Suprapubic skin (tissue), 4 donors: ENCODE measurements around the gene DAP. TPM values are rescaled to one million over a fixed set of nuclear protein-coding genes. Genes with fewer than 3 reads are reported as not detected.
"Not testable (repeated sequence)": the region's sequence is repeated elsewhere in the genome, so short reads cannot be mapped to it uniquely, and the experiment has no call there.

Experiments
- DNase-seq, 2 donors: peaks; one replicate each; pipeline ENCODE4 v3.0.0-alpha.2; 2019; ENCODE audit warnings: low spot score in 2 of 2
- H3K27ac ChIP-seq: fragments of 200-600 bp; sonication (generic); one replicate; pipeline ENCODE4 v1.5.1; 2019
- H3K27me3 ChIP-seq: fragments of 200-600 bp; sonication (generic); one replicate; pipeline ENCODE4 v1.5.1; 2019
- H3K36me3 ChIP-seq: fragments of 200-600 bp; sonication (generic); one replicate; pipeline ENCODE4 v1.5.1; 2019
- H3K4me1 ChIP-seq: fragments of 200-600 bp; sonication (generic); one replicate; pipeline ENCODE4 v1.5.1; 2019
- H3K4me3 ChIP-seq: fragments of 200-600 bp; sonication (generic); one replicate; pipeline ENCODE4 v1.5.1; 2019; ENCODE audit warnings: mild to moderate bottlenecking
- H3K9me3 ChIP-seq: fragments of 200-600 bp; sonication (generic); one replicate; pipeline ENCODE4 v1.5.1; 2019
- EP300 ChIP-seq: sonication (generic); formaldehyde crosslinking; IDR thresholded peaks from one replicate; pipeline ENCODE4 v1.6.1; 2017; ENCODE audit warnings: antibody characterized with exemption
- POLR2A ChIP-seq, 2 donors: fragments of 450-650 bp; IDR thresholded peaks; one replicate each; pipeline ENCODE4 v1.6.1; 2017; ENCODE audit warnings: antibody characterized with exemption in 2 of 2, mild to moderate bottlenecking in 2 of 2, moderate library complexity in 2 of 2
- POLR2AphosphoS5 ChIP-seq, 3 donors: sonication (generic); formaldehyde crosslinking; IDR thresholded peaks; one replicate each; pipeline ENCODE4 v1.6.1; 2017; ENCODE audit warnings: antibody characterized with exemption in 3 of 3
- WGBS: methylation state at CpG from one replicate; pipeline ENCODE4 v1.1.5; 2018; 5-methylcytosine and 5-hydroxymethylcytosine counted together
- total RNA-seq, 4 donors: library from RNA; depleted of rRNA; stranded (reverse); fragments of >200 nt; gene quantifications; one replicate each; pipeline ENCODE4 v1.1.0, GENCODE V29; 2016
- TF ChIP-seq, protein P1 (sequence below), 2 donors: fragments of 200-600 bp in 1 of 2; fragments of 450-650 bp in 1 of 2; sonication (generic) in 1 of 2; IDR thresholded peaks; one replicate each; pipeline ENCODE4 v1.5.1; 2016 to 2019; ENCODE audit warnings: antibody characterized with exemption in 2 of 2, mild to moderate bottlenecking in 1 of 2, moderate library complexity in 1 of 2

The DAP gene
- total RNA-seq, 4 donors from 2014 or later = 37.8 to 71.7 (median 56.4) TPM

DNA sequence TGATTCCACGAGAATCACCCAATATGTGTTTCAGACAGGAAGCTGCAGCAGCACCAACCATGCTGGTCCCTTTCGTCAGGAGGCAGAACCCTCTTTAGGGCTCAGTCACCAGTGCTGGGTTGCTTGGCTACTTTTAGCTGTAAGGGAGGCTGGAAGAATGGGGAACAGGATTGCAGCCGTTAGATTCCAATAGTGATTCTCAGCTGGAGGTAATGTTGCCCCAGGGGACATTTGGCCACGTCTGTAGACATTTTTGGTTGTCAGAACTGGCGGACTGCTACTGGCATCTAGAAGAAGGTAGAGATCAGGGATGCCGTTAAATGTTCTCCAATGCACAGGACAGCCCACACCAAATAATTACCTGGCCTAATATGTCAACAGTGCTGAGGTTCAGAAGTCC is 115.4 kb downstream of the DAP start:
- no peaks in the 10 kb centered on the region for H3K9me3 ChIP-seq
- no peak overlapping the region for H3K27ac ChIP-seq
- TF ChIP-seq EP300 = no peak
- no peak for TF ChIP-seq POLR2AphosphoS5 (IDR thresholded peaks at IDR 0.05)
- TF ChIP-seq POLR2A (IDR thresholded peaks at IDR 0.05) = no peak
- no peaks in the 10 kb centered on the region for H3K4me1 ChIP-seq
- H3K4me3 ChIP-seq = no peak overlapping the region
- H3K27me3 ChIP-seq = no peaks in the 10 kb centered on the region
- 85% methylated on average over 6 of the region's 6 CpGs for WGBS
- DNase-seq = peak in 1 of 2 donors; percentile 12
- peaks cover 12% of the 10 kb centered on the region for H3K36me3 ChIP-seq

DNA sequence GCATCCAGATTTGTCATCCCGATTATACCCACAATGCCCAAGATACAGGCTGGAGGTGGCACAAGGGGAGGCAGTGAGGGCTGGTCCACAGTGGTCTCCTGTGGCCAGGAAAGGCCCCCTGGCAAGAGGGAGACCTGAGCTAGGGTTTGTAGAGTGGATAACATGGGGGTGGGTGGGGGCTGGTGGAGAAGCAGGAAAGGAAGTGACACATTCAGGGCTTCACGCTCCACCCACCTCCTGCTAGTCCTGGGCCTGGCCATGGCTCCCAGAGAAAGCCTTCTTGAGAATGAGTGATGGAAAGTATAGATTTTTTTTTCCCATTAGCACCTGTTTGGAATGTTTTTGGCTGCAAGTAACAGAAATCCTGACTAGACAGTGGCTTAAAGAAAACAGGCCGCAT is 115.9 kb downstream of the DAP start:
- DNase-seq = no peak
- Histone ChIP-seq H3K4me3 (no peak overlapping the region), H3K4me1 (no peaks in the 10 kb centered on the region), H3K27ac (no peak overlapping the region), H3K9me3 (no peaks in the 10 kb centered on the region), H3K36me3 (peaks cover 10% of the 10 kb centered on the region), H3K27me3 (no peaks in the 10 kb centered on the region)
- TF ChIP-seq EP300 = no peak
- no peak for TF ChIP-seq POLR2AphosphoS5 (IDR thresholded peaks at IDR 0.05)
- TF ChIP-seq POLR2A (IDR thresholded peaks at IDR 0.05) = no peak
- TF ChIP-seq, protein P1, sequence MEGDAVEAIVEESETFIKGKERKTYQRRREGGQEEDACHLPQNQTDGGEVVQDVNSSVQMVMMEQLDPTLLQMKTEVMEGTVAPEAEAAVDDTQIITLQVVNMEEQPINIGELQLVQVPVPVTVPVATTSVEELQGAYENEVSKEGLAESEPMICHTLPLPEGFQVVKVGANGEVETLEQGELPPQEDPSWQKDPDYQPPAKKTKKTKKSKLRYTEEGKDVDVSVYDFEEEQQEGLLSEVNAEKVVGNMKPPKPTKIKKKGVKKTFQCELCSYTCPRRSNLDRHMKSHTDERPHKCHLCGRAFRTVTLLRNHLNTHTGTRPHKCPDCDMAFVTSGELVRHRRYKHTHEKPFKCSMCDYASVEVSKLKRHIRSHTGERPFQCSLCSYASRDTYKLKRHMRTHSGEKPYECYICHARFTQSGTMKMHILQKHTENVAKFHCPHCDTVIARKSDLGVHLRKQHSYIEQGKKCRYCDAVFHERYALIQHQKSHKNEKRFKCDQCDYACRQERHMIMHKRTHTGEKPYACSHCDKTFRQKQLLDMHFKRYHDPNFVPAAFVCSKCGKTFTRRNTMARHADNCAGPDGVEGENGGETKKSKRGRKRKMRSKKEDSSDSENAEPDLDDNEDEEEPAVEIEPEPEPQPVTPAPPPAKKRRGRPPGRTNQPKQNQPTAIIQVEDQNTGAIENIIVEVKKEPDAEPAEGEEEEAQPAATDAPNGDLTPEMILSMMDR (IDR thresholded peaks at IDR 0.05) = no peak
- 92% methylated on average over 3 of the region's 3 CpGs for WGBS

DNA sequence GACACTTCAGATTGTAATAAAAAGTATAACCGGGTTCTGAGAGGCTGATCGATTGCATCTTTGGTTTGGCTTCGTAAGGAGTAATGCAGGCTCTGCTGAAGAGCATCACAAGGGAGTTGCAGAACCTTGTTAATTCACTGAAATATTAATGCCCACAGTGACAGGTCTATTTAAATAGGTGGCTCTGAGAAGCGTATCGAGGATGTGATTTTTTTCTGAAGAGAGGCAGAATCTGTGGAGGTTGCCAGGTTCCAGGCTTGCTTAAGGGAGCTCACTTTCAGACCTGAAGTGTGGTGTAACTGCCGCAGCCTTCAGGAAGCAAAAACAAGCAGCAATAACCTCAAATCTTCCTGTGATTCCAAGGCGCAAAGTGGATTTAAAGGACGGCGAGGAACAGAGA is 116.8 kb downstream of the DAP start:
- Histone ChIP-seq H3K36me3 (peaks cover under 1% of the 10 kb centered on the region), H3K4me3 (no peak overlapping the region), H3K4me1 (no peaks in the 10 kb centered on the region), H3K9me3 (no peaks in the 10 kb centered on the region), H3K27ac (no peak overlapping the region), H3K27me3 (no peaks in the 10 kb centered on the region)
- no peak for DNase-seq
- WGBS = 81% methylated on average over 9 of the region's 9 CpGs
- TF ChIP-seq, protein P1 (IDR thresholded peaks at IDR 0.05) = no peak
- no peak for TF ChIP-seq EP300

DNA sequence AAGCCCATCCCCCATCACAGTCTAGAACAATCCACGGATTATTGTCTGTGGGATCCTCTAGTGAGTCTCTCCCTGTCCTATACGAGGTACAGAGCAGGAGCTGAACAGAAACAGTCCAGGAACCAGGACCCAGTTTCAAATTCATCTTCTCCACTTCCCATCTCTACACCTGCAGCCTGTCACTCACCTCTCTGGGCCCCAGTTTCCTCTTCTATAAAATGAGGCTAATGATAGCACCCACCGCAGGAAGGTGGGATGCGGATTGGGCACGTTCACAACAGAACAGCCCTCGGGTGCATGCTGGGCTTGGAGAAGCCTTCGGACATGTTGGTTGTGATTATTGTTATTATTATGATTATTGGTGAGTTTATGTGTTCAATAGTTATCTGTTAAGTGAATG is 118.7 kb downstream of the DAP start:
- peak in 1 of 2 donors; percentile 48 for DNase-seq
- no peaks in the 10 kb centered on the region for H3K27me3 ChIP-seq
- H3K36me3 ChIP-seq = no peaks in the 10 kb centered on the region
- TF ChIP-seq EP300 (no peak), POLR2AphosphoS5 (IDR thresholded peaks at IDR 0.05) (no peak)
- TF ChIP-seq, protein P1 (IDR thresholded peaks at IDR 0.05) = no peak
- no peak overlapping the region for H3K27ac ChIP-seq
- H3K4me3 ChIP-seq = no peak overlapping the region
- no peaks in the 10 kb centered on the region for H3K9me3 ChIP-seq
- WGBS = 86% methylated on average over 7 of the region's 7 CpGs
- no peaks in the 10 kb centered on the region for H3K4me1 ChIP-seq

DNA sequence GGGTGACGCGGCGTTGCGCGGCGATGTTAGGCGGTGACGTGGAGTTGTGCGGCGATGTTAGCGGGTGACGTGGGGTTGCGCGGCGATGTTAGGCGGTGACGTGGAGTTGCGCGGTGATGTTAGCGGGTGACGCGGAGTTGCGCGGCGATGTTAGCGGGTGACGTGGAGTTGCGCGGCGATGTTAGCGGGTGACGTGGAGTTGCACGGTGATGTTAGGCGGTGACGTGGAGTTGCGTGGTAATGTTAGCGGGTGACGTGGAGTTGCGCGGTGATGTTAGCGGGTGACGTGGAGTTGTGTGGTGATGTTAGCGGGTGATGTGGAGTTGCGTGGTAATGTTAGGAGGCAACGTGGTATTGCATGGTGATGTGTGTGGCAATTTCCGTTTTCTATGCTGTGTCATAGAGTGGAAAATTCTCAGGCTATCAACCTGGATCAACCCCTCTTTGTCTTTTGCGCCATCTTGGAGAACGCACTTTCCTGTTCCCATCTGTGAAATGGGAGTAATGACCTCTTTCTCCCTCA is 121.1 kb downstream of the DAP start:
- H3K27me3 ChIP-seq = no peaks in the 10 kb centered on the region
- no peaks in the 10 kb centered on the region for H3K36me3 ChIP-seq
- H3K27ac ChIP-seq = no peak overlapping the region
- no peaks in the 10 kb centered on the region for H3K4me1 ChIP-seq
- TF ChIP-seq, protein P1 (IDR thresholded peaks at IDR 0.05) = no peak
- TF ChIP-seq POLR2AphosphoS5 (IDR thresholded peaks at IDR 0.05) = no peak
- TF ChIP-seq POLR2A (IDR thresholded peaks at IDR 0.05) = no peak
- TF ChIP-seq EP300 = no peak
- 96% methylated on average over 21 of the region's 48 CpGs for WGBS
- no peaks in the 10 kb centered on the region for H3K9me3 ChIP-seq
- H3K4me3 ChIP-seq = no peak overlapping the region
- DNase-seq = peak in 1 of 2 donors; percentile 28

DNA sequence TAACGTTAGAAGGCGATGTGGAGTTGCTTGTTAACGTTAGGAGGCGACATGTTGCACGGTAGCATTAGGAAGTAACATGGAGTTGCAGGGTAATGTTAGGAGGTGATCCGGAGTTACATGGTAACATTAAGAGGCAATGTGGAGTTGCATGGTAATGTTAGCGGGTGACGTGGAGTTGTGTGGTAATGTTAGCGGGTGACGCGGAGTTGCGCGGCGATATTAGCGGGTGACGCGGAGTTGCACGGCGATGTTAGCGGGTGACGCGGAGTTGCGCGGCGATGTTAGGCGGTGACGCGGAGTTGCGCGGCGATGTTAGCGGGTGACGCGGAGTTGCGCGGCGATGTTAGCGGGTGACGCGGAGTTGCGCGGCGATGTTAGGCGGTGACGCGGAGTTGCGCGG is 122.3 kb downstream of the DAP start:
- not testable (repeated sequence) for H3K4me3 ChIP-seq, H3K27me3 ChIP-seq, H3K4me1 ChIP-seq, H3K27ac ChIP-seq, H3K9me3 ChIP-seq, H3K36me3 ChIP-seq
- peak in 1 of 2 donors; percentile 1 for DNase-seq
- 87% methylated on average over 47 of the region's 48 CpGs for WGBS
